Measurements from ENCODE around the gene AUTS2. TPM values are rescaled to one million over a fixed set of nuclear protein-coding genes. Genes with fewer than 3 reads are reported as not detected.

Gene AUTS2
- total and polyA plus RNA-seq, 11 donors, result 3.4 to 14.0 (median 7.3) TPM

DNA sequence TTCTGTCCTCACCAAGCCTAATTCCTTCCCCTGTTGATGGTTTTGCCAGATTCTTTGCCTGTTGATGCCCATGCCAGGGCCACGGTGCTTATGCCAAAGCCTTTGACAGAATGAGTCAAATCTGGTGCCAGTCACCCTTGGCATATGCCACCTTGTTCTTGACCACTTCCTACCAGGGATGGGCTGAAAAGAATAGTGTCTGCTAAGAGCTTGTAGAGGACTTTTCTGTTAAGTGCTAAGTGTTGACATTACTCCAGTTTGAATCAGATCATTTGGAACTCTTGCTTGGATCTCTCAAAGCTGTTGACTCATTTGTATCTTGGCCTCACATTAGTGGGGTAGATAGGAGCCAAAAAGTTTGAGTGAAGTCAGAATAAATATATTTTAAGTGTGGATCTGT lies 661.2 kb downstream of the AUTS2 start:
- intact Hi-C loops (cut with DNase I), result loop anchor here in 1 of 10 donors (10.0 kb wide), 1 partner anchor 215 kb away; no protein-coding TSS in a partner anchor
- TF ChIP-seq, protein P1, sequence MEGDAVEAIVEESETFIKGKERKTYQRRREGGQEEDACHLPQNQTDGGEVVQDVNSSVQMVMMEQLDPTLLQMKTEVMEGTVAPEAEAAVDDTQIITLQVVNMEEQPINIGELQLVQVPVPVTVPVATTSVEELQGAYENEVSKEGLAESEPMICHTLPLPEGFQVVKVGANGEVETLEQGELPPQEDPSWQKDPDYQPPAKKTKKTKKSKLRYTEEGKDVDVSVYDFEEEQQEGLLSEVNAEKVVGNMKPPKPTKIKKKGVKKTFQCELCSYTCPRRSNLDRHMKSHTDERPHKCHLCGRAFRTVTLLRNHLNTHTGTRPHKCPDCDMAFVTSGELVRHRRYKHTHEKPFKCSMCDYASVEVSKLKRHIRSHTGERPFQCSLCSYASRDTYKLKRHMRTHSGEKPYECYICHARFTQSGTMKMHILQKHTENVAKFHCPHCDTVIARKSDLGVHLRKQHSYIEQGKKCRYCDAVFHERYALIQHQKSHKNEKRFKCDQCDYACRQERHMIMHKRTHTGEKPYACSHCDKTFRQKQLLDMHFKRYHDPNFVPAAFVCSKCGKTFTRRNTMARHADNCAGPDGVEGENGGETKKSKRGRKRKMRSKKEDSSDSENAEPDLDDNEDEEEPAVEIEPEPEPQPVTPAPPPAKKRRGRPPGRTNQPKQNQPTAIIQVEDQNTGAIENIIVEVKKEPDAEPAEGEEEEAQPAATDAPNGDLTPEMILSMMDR (IDR thresholded peaks at IDR 0.05), result no peak
- TF ChIP-seq POLR2A (IDR thresholded peaks at IDR 0.05), result no peak
- DNase-seq (peak in 3 of 5 donors; percentile 20 to 49 (median 28)), ATAC-seq (peak; percentile 44 to 86 (median 71))
- Histone ChIP-seq H3K27ac (no peak overlapping the region), H3K4me3 (no peak overlapping the region), H3K27me3 (no peaks in the 10 kb centered on the region), H3K4me1 (peaks cover 0 to 9% (median 1%) of the 10 kb centered on the region in 12 donors), H3K36me3 (no peaks in the 10 kb centered on the region), H3K9me3 (no peaks in the 10 kb centered on the region)
- WGBS, 4 donors, result 35 to 60% (median 53%) methylated on average over 1 of the region's 1 CpG

DNA sequence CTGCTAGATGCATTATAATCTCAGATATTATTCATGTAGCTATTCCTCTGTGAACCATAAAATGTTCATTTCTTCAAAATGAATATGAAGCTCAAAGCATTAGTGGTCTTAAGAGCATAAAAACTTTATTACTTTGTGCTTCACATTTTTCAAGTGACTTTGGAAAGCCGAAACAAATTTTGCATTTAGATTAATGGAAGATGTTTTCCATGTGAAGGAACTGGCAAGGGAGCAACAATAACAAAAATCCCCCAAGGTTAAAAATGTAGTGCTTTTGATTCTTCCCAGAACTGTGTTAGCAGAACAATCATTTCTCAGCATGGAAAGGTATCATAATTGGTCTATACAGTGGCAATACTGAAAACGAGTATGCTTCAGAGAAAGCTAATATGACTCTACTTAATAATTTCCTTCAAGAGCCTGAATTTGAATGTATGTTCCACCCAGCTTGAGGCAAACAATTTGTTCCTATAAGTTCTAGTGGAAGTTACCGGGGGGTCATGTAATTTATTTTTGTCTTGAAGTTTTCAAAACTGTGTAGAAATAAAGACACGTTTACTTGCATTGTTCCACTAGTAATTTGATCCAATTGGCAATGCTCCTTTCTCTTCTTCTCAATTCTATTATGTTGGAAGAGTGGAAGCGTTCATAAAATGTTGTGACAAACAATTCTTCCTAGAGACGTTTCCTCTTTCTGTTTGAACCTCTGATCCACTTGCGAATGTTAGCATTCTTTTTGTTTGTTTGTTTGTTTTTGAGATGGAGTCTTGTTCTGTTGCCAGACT lies 665.4 kb downstream of the AUTS2 start:
- no peak for DNase-seq
- Histone ChIP-seq H3K4me1 (peaks cover 0 to 9% (median 1%) of the 10 kb centered on the region in 12 donors), H3K9me3 (no peaks in the 10 kb centered on the region), H3K27me3 (no peaks in the 10 kb centered on the region), H3K4me3 (no peak overlapping the region), H3K27ac (no peak overlapping the region), H3K36me3 (no peaks in the 10 kb centered on the region)
- no peak for ATAC-seq
- 94 to 95% (median 95%) methylated on average over 7 of the region's 7 CpGs for WGBS, 4 donors
- intact Hi-C loops (cut with DNase I), result no loop called here
- no peak for TF ChIP-seq POLR2A (IDR thresholded peaks at IDR 0.05)
- TF ChIP-seq, protein P1 (IDR thresholded peaks at IDR 0.05), result no peak

DNA sequence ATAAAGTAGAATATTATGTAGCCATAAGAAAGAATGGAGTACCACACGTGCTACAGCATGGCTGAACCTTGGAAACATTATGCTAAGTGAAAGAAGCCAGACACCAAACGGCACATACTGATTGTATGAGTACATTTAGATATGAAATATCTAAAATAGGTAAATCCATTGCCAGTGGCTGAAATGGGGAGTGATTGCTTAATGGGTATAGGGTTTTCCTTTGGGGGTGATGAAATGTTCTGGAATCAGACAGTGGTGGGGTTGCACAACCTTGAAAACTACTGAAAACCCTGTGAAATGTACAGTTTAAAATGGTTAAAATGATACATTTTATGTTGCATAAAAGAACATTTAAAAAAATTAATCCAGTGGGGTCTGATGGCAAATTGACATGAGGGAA lies 667.9 kb downstream of the AUTS2 start:
- no peak overlapping the region for H3K27ac ChIP-seq
- intact Hi-C loops (cut with DNase I), result no loop called here
- DNase-seq, result no peak
- no peaks in the 10 kb centered on the region for H3K27me3 ChIP-seq
- ATAC-seq, result no peak
- H3K9me3 ChIP-seq, result no peaks in the 10 kb centered on the region
- no peaks in the 10 kb centered on the region for H3K4me1 ChIP-seq
- TF ChIP-seq, protein P1 (IDR thresholded peaks at IDR 0.05), result no peak
- TF ChIP-seq POLR2A (IDR thresholded peaks at IDR 0.05), result no peak
- H3K36me3 ChIP-seq, result no peaks in the 10 kb centered on the region
- WGBS, 4 donors, result 71 to 84% (median 76%) methylated on average over 2 of the region's 2 CpGs
- no peak overlapping the region for H3K4me3 ChIP-seq

DNA sequence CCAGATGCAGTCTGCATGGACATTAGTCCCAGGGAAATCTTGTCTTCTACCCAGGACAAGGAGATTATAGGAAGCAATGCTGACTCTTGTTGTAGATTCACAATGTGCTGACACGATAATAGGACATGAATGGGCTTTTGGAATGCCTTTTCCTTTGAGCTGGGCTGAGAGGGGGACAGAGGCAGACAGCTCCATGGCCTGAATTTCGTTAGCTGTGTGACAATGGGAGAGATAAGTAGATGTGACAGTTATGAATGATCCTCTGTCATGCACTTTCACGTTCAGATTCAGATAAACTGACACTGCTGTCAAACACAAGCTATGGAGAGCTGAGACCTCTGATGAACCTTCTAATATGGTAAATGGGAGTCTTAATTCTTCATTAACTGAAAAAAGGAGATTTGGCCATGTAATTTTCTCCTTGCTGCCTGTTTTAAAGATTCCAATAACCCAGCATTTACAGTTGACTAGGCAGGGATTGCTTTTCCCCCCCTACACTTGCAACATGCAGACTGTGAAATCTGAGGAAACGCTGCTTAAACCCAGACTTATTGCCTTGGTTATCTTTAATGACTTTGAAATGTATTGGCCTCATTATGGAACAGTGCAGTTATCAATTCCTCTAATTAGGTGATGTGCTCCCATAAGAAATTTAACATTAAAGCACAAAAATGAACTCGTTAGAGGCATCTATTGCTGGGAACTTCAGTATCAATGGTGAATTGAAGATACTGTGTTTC lies 669.3 kb downstream of the AUTS2 start:
- Histone ChIP-seq H3K4me3 (no peak overlapping the region), H3K4me1 (no peaks in the 10 kb centered on the region), H3K27ac (no peak overlapping the region), H3K9me3 (no peaks in the 10 kb centered on the region), H3K27me3 (no peaks in the 10 kb centered on the region), H3K36me3 (no peaks in the 10 kb centered on the region)
- TF ChIP-seq, protein P1 (IDR thresholded peaks at IDR 0.05), result no peak
- TF ChIP-seq POLR2A (IDR thresholded peaks at IDR 0.05), result no peak
- ATAC-seq, result no peak
- 80 to 84% (median 83%) methylated on average over 5 of the region's 5 CpGs for whole genome bisulfite sequencing, 4 donors
- intact Hi-C loops (cut with DNase I), result no loop called here
- DNase-seq, result no peak
